Measurements from ENCODE around the gene DISC1.
"Not testable (repeated sequence)": the region's sequence is repeated elsewhere in the genome, so short reads cannot be mapped to it uniquely, and the experiment has no call there.

Gene DISC1

DNA sequence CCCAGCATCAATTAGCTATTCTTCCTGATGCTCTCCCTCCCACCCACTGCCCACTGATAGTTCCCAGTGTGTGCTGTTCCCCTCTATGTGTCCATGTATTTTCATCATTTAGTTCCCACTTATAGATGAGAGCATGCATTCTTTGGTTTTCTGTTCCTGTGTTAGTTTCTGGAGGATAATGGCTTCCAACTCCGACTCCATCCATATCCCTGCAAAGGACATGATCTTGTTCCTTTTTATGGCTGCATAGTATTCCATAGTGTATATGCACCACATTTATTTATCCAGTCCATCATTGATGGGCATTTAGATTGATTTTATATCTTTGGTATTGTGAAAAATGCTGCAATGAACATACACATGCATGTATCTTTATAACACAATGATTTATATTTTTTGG lies 30.2 kb downstream of the DISC1 start:
- TF ChIP-seq, protein P1, sequence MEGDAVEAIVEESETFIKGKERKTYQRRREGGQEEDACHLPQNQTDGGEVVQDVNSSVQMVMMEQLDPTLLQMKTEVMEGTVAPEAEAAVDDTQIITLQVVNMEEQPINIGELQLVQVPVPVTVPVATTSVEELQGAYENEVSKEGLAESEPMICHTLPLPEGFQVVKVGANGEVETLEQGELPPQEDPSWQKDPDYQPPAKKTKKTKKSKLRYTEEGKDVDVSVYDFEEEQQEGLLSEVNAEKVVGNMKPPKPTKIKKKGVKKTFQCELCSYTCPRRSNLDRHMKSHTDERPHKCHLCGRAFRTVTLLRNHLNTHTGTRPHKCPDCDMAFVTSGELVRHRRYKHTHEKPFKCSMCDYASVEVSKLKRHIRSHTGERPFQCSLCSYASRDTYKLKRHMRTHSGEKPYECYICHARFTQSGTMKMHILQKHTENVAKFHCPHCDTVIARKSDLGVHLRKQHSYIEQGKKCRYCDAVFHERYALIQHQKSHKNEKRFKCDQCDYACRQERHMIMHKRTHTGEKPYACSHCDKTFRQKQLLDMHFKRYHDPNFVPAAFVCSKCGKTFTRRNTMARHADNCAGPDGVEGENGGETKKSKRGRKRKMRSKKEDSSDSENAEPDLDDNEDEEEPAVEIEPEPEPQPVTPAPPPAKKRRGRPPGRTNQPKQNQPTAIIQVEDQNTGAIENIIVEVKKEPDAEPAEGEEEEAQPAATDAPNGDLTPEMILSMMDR (IDR thresholded peaks at IDR 0.05; ENCODE audit: unreplicated experiment in 3 of 3): no peak
- H3K9me3 Mint-ChIP-seq: peaks cover 49% of the 10 kb centered on the region
- H3K4me1 Mint-ChIP-seq: no peaks in the 10 kb centered on the region
- no peak overlapping the region for H3K4me3 Mint-ChIP-seq
- H3K27ac Mint-ChIP-seq: no peak overlapping the region
- H3K36me3 Mint-ChIP-seq (ENCODE audit: low read depth): peaks cover 12% of the 10 kb centered on the region
- no peaks in the 10 kb centered on the region for H3K27me3 Mint-ChIP-seq (ENCODE audit: low read depth)

DNA sequence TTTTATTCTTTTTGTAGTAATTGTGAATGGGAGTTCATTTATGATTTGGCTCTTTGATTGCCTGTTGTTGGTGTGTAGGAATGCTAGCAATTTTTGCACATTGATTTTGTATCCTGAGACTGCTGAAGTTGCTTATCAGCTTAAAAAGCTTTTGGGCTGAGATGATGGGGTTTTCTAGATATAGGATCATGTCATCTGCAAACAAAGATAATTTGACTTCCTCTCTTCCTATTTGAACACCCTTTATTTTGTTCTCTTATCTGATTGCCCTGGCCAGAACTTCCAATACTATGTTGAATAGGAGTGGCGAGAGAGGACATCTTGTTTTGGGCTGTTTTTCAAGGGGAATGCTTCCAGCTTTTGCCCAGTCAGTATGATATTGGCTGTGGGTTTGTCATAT lies 31.6 kb downstream of the DISC1 start:
- H3K27ac Mint-ChIP-seq; H3K4me3 Mint-ChIP-seq; H3K4me1 Mint-ChIP-seq; H3K27me3 Mint-ChIP-seq (ENCODE audit: low read depth): not testable (repeated sequence)
- peaks cover 13% of the 10 kb centered on the region for H3K36me3 Mint-ChIP-seq (ENCODE audit: low read depth)
- peaks cover 56% of the 10 kb centered on the region for H3K9me3 Mint-ChIP-seq

DNA sequence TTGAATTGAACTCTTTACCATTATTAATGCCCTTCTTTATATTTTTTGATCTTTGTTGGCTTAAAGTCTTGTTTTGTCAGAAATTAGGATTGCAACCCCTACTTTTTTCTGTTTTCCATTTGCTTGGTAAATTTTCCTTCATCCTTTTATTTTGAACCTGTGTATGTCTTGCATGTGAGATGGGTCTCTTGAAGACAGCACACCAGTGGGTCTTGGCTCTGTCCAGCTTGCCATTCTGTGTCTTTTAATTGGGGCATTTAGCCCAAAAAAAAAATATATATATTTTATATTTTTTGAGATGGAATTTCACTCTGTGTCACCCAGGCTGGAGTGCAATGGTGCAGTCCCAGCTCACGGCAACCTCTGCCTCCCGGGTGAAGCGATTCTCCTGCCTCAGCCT lies 33.6 kb downstream of the DISC1 start:
- Mint-ChIP-seq H3K27me3 (ENCODE audit: low read depth) (no peaks in the 10 kb centered on the region), H3K4me3 (no peak overlapping the region), H3K27ac (no peak overlapping the region), H3K9me3 (peaks cover 66% of the 10 kb centered on the region), H3K4me1 (no peaks in the 10 kb centered on the region), H3K36me3 (ENCODE audit: low read depth) (peaks cover 20% of the 10 kb centered on the region)
- TF ChIP-seq, protein P1 (IDR thresholded peaks at IDR 0.05; ENCODE audit: unreplicated experiment in 3 of 3): no peak

DNA sequence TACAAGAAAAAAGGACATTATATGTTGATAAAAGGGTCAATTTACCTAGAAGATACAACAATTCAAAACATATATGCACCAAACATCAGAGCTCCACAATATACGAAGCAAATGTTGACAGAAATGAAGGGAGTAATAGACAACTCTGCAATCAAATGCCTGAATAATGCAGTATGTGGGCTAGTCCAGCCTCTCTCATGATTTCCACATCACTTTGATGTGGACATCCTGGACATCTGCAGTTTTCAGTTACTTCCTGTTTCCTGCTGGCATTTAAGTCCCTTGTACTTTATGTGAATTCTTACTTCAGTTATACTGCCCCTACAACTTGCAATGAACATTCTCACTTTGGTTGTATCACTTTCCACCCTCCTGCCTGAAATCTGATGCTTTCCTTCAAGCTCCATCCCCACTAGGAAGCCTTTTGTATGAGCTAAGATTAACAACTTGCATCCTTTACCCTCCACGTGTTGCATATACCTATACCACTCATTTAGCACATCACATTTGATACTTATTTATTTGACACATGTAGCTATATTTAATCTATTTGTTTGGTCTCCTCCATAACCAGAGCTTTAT lies 36.7 kb downstream of the DISC1 start:
- no peaks in the 10 kb centered on the region for H3K27me3 Mint-ChIP-seq (ENCODE audit: low read depth)
- no peak overlapping the region for H3K27ac Mint-ChIP-seq
- H3K36me3 Mint-ChIP-seq (ENCODE audit: low read depth): peaks cover 13% of the 10 kb centered on the region
- TF ChIP-seq, protein P1 (IDR thresholded peaks at IDR 0.05; ENCODE audit: unreplicated experiment in 3 of 3): no peak
- H3K4me3 Mint-ChIP-seq: no peak overlapping the region
- peaks cover 41% of the 10 kb centered on the region for H3K9me3 Mint-ChIP-seq
- peaks cover 9% of the 10 kb centered on the region for H3K4me1 Mint-ChIP-seq

DNA sequence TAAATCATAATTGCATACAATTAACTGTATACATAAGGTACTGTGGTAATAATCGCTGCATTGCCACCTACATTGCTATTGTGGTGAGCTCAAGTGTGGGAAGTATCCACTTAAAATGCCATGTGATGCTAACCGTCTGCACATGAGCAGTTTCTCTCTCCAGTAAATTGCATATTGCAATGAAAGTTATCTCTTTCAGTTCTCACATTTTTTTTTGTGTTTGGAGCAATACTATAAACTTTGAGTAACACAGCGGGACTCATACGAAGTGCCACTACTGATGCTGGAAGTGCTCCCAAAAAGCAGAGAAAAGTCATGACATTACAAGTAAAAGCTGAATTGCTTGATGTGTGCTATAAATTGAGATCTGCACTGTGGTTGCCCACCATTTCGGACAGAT lies 38.5 kb downstream of the DISC1 start:
- peaks cover 27% of the 10 kb centered on the region for H3K36me3 Mint-ChIP-seq (ENCODE audit: low read depth)
- TF ChIP-seq, protein P1 (IDR thresholded peaks at IDR 0.05; ENCODE audit: unreplicated experiment in 3 of 3): no peak
- H3K4me1 Mint-ChIP-seq: peaks cover 9% of the 10 kb centered on the region
- peaks cover 41% of the 10 kb centered on the region for H3K9me3 Mint-ChIP-seq
- H3K27ac Mint-ChIP-seq: no peak overlapping the region
- no peaks in the 10 kb centered on the region for H3K27me3 Mint-ChIP-seq (ENCODE audit: low read depth)
- H3K4me3 Mint-ChIP-seq: no peak overlapping the region

DNA sequence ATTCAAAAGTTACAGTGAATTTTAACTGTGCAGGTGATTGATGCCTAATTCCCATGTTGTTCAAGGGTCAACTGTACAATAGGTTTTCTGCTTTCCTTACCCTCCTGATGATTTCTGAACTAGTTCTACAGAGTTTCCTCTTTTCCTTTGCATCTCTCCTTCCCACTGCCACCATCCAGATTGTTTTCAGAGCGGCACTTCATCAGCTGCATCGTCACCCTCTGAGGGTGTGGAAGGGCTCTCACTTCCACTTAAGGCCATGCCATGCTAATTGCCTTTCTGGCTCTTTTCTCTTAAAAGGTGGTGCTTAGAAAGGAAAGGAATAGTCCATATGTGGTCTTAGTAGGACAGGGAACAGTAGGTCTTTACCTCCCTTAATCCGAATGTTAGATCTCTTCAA lies 39.1 kb downstream of the DISC1 start:
- Mint-ChIP-seq H3K27me3 (ENCODE audit: low read depth) (no peaks in the 10 kb centered on the region), H3K4me3 (no peak overlapping the region), H3K9me3 (peaks cover 41% of the 10 kb centered on the region), H3K27ac (peak overlapping the region in 1 of 3 experiments; percentile 1), H3K36me3 (ENCODE audit: low read depth) (peaks cover 28% of the 10 kb centered on the region), H3K4me1 (peaks cover 9% of the 10 kb centered on the region)
- TF ChIP-seq, protein P1 (IDR thresholded peaks at IDR 0.05; ENCODE audit: unreplicated experiment in 3 of 3): no peak

Data from nephron (organoid).